GM18873 (cell line): ENCODE results near the gene HOXB8.

Source experiments
- ATAC-seq: cut with Tn5 transposase; IDR thresholded peaks from one replicate; pipeline ENCODE4 v1.9.1; 2021; ENCODE audit warnings: mild to moderate bottlenecking, moderate library complexity, moderate number of reproducible peaks; ENCODE audit not compliant: unreplicated experiment, low FRiP score

HOXB8 gene

DNA sequence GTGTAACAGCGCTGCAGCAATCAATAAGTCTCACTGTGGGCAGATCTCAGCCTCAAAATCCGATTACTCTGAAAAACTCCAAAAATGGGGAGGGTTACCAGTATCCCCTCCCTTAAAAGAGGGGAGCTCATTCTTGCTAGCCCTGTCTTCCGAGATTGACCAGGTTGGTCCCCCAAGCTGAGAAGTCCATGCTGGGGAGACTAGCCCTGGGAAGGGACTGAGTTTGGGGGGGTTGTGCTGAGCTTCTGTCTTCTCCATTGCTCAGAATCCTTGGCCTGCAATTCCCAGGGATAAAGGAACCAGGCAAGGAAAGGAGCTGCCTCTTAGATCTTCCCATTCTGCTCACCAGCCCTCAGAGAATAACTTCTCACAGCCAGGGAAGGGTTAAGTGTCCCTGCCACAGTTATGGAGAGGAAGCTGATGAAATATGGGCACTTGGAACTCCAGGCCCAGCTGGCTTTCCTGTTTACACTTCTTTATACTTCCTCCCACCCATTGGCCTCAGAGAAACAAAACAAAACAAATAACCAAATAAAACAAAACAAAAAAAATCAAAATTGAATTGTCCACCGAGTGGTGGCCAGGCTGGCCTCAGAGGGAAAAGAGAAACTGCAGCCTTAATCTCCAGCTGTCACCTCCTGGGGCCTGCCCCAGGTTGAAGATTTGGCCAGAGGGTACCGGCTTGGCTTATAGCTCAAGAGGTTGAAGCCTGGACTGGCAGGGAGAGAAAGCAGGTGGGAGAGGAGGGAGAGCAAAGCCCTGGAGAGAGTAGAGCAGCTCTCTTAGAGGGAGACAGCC lies 27.6 kb downstream of the HOXB8 start:
- ATAC-seq = no peak

GRCh38 chr17:48586355-48587258 lies 28.5 kb downstream of the HOXB8 start:
- no peak for ATAC-seq

- no peak for ATAC-seq
Observed at GRCh38 chr17:48584223-48584741, 30.8 kb downstream of the HOXB8 start.

- no peak for ATAC-seq
Observed at GRCh38 chr17:48583708-48584222, 31.3 kb downstream of the HOXB8 start.

GRCh38 chr17:48582750-48583069 lies 32.4 kb downstream of the HOXB8 start:
- ATAC-seq = no peak

GRCh38 chr17:48579760-48580554 lies 35.1 kb downstream of the HOXB8 start:
- no peak for ATAC-seq

DNA sequence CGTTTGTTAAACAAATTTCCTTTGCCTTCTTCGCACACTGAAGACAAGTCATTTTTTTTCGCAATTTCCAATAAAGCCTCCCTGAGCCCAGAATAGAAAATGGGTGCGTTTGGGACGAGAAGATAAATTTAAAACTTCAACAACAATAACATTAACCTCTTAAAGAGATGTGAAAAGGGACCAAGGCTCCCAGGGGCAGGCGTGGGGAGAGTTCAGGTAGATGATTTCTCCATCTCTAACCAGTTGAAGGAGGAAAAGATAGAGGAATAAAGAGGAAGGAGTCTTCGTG lies 35.7 kb downstream of the HOXB8 start:
- ATAC-seq = no peak

- ATAC-seq = no peak
Observed at GRCh38 chr17:48578616-48579470, 36.2 kb downstream of the HOXB8 start.

DNA sequence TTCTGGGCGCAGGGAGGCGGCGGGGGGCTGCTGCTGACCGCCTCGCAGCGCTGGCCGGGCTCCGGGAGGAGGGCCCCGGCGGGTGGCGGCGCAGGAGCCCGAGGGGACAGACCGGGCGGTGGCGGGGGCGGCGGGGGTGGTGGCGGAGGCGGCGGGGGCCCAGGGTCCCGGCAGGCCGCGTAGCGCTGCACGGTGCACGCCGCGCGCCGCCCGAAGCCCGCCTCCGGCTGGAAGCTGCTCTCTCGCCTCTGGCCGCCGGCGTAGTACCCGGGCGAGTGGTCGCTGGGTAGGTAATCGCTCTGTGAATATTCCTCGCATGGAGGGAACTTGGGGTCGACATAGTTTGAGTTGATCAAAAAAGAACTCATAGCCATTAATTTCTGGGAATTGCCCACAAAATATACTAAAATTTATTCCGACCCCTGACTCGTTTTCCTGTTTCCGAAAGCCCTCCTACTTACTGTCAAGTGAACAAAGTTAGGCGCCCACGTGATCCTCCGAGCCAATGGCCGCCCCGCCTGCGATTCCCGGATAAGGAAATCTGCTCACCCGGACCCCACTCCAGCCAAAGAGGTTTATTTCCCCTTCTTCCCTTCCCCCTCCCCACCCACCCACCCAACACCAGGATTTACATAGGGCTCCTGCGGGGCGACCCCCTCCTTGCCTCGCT lies 37.0 kb downstream of the HOXB8 start, which contains the start of gene HOXB4:
Gene HOXB4, minus strand, starts transcription at position 405 of the 670 bp plus-strand sequence. Its CDS starts 31 bp downstream, at position 374.
- ATAC-seq = no peak

- ATAC-seq = no peak
Observed at GRCh38 chr17:48577330-48577945, 37.7 kb downstream of the HOXB8 start.

- ATAC-seq = no peak
Observed at GRCh38 chr17:48576479-48577309, 38.4 kb downstream of the HOXB8 start.

DNA sequence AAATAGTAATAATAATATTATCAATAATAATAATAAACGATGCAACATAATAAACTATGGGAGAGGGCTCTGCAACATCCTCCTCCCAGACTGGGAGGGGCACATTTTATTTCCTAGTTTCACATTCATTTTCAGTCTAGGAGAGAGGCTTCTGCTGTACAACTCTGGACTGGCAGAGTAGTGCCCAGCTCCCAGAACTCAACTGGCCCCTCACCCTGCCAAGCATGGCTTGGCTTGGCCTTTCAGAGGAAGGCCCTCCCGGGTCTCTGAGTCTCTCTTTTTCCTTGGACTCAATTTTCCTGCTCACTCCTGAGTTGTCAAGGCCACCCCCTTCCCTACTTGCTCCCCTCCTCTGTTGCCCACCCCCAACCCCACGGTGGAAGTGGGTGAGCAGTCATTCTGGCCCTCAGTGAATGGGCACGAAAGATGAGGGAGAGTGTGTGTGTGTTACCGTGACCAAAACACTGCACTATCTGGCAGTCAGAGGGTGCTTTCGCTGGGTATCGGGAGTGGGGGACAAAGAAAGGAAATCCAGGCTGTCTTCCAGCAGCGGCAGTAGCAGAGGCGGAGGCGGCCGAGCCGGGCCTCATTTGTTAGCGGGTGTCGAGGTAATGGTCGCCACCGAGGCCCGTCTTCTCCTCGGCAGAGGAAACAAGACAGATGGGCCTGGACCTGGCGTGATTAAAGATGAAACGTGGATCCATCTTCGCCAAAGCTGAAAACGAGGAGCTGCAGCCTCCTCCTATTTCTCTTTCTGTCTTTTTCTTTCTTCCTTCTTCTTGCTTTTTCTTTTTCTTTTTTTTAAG lies 39.2 kb downstream of the HOXB8 start:
- ATAC-seq = no peak

- no peak for ATAC-seq
Observed at GRCh38 chr17:48575066-48575582, 40.0 kb downstream of the HOXB8 start.

DNA sequence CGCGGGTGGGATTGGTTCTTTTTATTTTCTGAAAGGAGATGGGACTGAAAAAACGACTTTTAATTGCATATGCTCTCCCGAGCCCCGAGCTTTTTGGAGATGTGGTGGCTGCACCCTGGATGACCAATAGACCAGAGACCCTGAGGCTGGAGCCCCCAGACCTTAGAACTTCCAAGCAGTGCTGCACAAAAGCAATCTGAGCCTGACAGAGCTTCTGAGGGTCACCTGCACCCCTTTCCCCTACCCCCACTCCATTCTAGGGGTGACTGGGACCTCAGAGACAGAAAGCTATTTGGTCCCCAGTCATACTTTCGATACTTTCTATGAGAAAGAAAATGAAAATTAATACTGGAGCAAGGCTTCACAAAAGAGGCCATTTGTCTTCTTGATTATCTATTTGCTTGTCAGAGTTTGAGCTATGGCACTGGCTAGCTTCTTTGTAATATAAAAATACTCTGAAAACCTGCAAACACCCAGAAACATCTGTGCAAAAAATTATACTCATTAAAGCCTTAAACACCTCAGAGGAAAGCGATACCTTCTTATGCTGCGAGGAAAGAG lies 40.5 kb downstream of the HOXB8 start:
- no peak for ATAC-seq

DNA sequence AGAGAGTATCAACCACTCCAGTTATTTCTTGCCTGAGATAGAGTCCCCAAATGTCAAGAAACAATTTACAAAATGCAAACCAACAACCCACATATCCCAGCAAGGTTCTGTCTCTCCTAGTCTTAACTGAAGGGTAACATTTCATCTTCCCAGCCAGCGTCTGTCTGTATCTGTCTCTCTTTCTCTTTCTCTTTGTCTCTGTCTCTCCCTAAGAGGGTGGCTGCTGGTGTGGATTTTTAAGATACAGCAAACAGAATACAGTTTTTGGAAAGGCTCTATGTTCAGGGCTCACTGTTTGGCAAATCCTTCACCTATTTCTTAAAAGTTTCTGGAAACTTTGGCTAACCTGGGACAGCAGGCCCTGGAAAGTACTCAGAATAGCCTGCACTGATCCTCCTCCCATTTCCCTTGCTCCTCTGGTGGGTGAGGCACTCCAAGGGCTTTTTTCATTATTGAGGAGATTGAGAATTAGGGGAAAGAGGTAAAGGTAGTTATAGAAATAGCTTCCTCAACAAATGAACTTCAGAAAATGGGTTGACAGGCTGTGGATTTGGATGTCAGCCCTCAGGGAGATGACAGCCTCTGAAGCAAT lies 43.2 kb downstream of the HOXB8 start:
- no peak for ATAC-seq
